H1 (cell line): ENCODE measurements around the gene HLTF. TPM values are rescaled to one million over a fixed set of nuclear protein-coding genes. Genes with fewer than 3 reads are reported as not detected.

ENCODE experiments used
- CTCF ChIA-PET: fragments of 300-600 bp; sonication (Branson Sonifier 250); formaldehyde crosslinking; loops from one replicate; lab custom pipeline; 2021; ENCODE audit not compliant: partially characterized antibody; lab: Charles Lee
- POLR2A ChIA-PET: fragments of 300-600 bp; sonication (Branson Sonifier 250); formaldehyde crosslinking; loops from one replicate; lab custom pipeline; 2021; ENCODE audit warnings: inconsistent platforms; ENCODE audit not compliant: partially characterized antibody; lab: Charles Lee
- DNase-seq, 2 experiments: peaks; one replicate each; pipeline versions ENCODE4 v3.0.0 to v3.0.0-alpha.2; 2010 to 2022; ENCODE audit warnings: low spot score in 2 of 2, low read depth in 1 of 2, mixed read lengths in 1 of 2
- FAIRE-seq: peaks from 2 replicates; lab custom pipeline; 2011; peaks lifted over from hg19 to GRCh38; lab: Jason Lieb, UNC
- H2AFZ ChIP-seq: 2 replicates; pipeline ENCODE4 v1.8.1; 2012; ENCODE audit warnings: low read length, inconsistent platforms
- H2AK5ac ChIP-seq: 2 replicates; pipeline ENCODE4 v1.6.1; 2013; ENCODE audit warnings: low read depth, low read length
- H2BK120ac ChIP-seq: replicated peaks from 2 replicates; pipeline ENCODE3; 2013; ENCODE audit warnings: low read depth, low read length, inconsistent platforms
- H2BK12ac ChIP-seq: 2 replicates; pipeline ENCODE4 v1.6.1; 2013; ENCODE audit warnings: low read depth, low read length
- H2BK15ac ChIP-seq: 2 replicates; pipeline ENCODE4 v1.6.1; 2013; ENCODE audit warnings: low read length
- H2BK20ac ChIP-seq: 2 replicates; pipeline ENCODE4 v1.6.1; 2013; ENCODE audit warnings: low read length
- H2BK5ac ChIP-seq: 2 replicates; pipeline ENCODE4 v1.6.1; 2013; ENCODE audit warnings: low read depth, low read length
- H3K14ac ChIP-seq: 2 replicates; pipeline ENCODE4 v1.6.1; 2013; ENCODE audit warnings: inconsistent platforms; ENCODE audit not compliant: insufficient read length
- H3K18ac ChIP-seq: 2 replicates; pipeline ENCODE4 v1.6.1; 2013; ENCODE audit warnings: low read length; ENCODE audit errors: extremely low read depth
- H3K23ac ChIP-seq: 2 replicates; pipeline ENCODE4 v1.6.1; 2013; ENCODE audit warnings: inconsistent platforms; ENCODE audit not compliant: insufficient read length
- H3K23me2 ChIP-seq: 2 replicates; pipeline ENCODE4 v1.6.1; 2013; ENCODE audit warnings: low read depth, low read length
- H3K27ac ChIP-seq: 2 replicates; pipeline ENCODE4 v1.6.1; 2011; ENCODE audit warnings: low read depth, low read length, inconsistent platforms
- H3K27me3 ChIP-seq, 4 experiments: replicated peaks in 1 of 4; 1 replicate in 1 of 4; 2 replicates in 3 of 4; pipeline versions ENCODE4 v1.6.1 to v1.8.1; 2011 to 2013; ENCODE audit warnings: low read length in 3 of 4, mild to moderate bottlenecking in 3 of 4, inconsistent platforms in 2 of 4, mixed read lengths in 2 of 4, moderate library complexity in 1 of 4; ENCODE audit not compliant: control insufficient read depth in 3 of 4, insufficient read depth in 3 of 4; ENCODE audit errors: extremely low read depth in 1 of 4
- H3K36me3 ChIP-seq, 4 experiments: 2 replicates each; pipeline versions ENCODE4 v1.6.1 to v1.8.1; 2011 to 2013; ENCODE audit warnings: mild to moderate bottlenecking in 4 of 4, low read length in 3 of 4, moderate library complexity in 2 of 4, control low read depth in 1 of 4, inconsistent platforms in 1 of 4; ENCODE audit not compliant: insufficient read depth in 4 of 4, control insufficient read depth in 2 of 4
- H3K4ac ChIP-seq: replicated peaks from 2 replicates; pipeline ENCODE3; 2013; ENCODE audit warnings: low read length, low read depth, mixed read lengths, inconsistent platforms; ENCODE audit not compliant: insufficient read length
- H3K4me1 ChIP-seq, 4 experiments: replicated peaks in 1 of 4; 1 replicate in 1 of 4; 2 replicates in 3 of 4; pipeline versions ENCODE4 v1.6.1 to v1.8.1; 2011 to 2013; ENCODE audit warnings: low read length in 3 of 4, inconsistent platforms in 2 of 4, mixed read lengths in 1 of 4; ENCODE audit not compliant: insufficient read depth in 4 of 4, control insufficient read depth in 3 of 4
- H3K4me2 ChIP-seq, 2 experiments: 2 replicates each; pipeline versions ENCODE4 v1.6.1 to v1.8.1; 2011 to 2013; ENCODE audit warnings: low read depth in 2 of 2, low read length in 2 of 2, control low read depth in 1 of 2, inconsistent platforms in 1 of 2, mild to moderate bottlenecking in 1 of 2; ENCODE audit not compliant: insufficient read depth in 1 of 2
- H3K4me3 ChIP-seq, 4 experiments: fragments of 200-600, 300-600 bp in 1 of 4; sonication (generic), shearing (Covaris generic), sonication (Bioruptor Twin) in 1 of 4; 2 replicates each; pipeline versions ENCODE4 v1.5.1 to v1.8.1; 2011 to 2016; ENCODE audit warnings: low read length in 4 of 4, low read depth in 3 of 4, control low read depth in 2 of 4, inconsistent platforms in 2 of 4, mild to moderate bottlenecking in 2 of 4, mixed read lengths in 1 of 4, moderate library complexity in 1 of 4; ENCODE audit not compliant: insufficient read depth in 2 of 4; ENCODE audit errors: extremely low read depth in 1 of 4
- H3K56ac ChIP-seq: replicated peaks from 2 replicates; pipeline ENCODE3; 2013; ENCODE audit warnings: low read depth, mild to moderate bottlenecking, mixed read lengths, low read length, inconsistent platforms; ENCODE audit not compliant: insufficient read length
- H3K79me1 ChIP-seq: 2 replicates; pipeline ENCODE4 v1.6.1; 2013; ENCODE audit warnings: low read depth, low read length, control low read depth
- H3K79me2 ChIP-seq, 2 experiments: 2 replicates each; pipeline versions ENCODE4 v1.6.1 to v1.8.1; 2012 to 2013; ENCODE audit warnings: low read length in 2 of 2, mild to moderate bottlenecking in 2 of 2, inconsistent platforms in 1 of 2; ENCODE audit not compliant: insufficient read depth in 2 of 2, control insufficient read depth in 1 of 2
- H3K9ac ChIP-seq, 4 experiments: replicated peaks in 1 of 4; 1 replicate in 1 of 4; 2 replicates in 3 of 4; pipeline versions ENCODE4 v1.6.1 to v1.8.1; 2011 to 2013; ENCODE audit warnings: low read depth in 3 of 4, low read length in 3 of 4, control low read depth in 2 of 4, mild to moderate bottlenecking in 2 of 4, moderate library complexity in 2 of 4, inconsistent platforms in 1 of 4; ENCODE audit errors: extremely low read depth in 1 of 4
- H3K9me3 ChIP-seq, 2 experiments: 2 replicates each; pipeline versions ENCODE4 v1.6.1 to v1.8.1; 2012 to 2013; ENCODE audit warnings: mild to moderate bottlenecking in 2 of 2, moderate library complexity in 2 of 2, control low read depth in 1 of 2, inconsistent platforms in 1 of 2, low read depth in 1 of 2, low read length in 1 of 2, mixed read lengths in 1 of 2; ENCODE audit not compliant: insufficient read depth in 2 of 2
- H4K20me1 ChIP-seq, 2 experiments: replicated peaks in 1 of 2; 2 replicates each; pipeline versions ENCODE3 to v1.8.1; 2011 to 2013; ENCODE audit warnings: inconsistent platforms in 2 of 2, low read length in 2 of 2, mild to moderate bottlenecking in 1 of 2; ENCODE audit not compliant: insufficient read depth in 2 of 2, control insufficient read depth in 1 of 2
- H4K5ac ChIP-seq: 2 replicates; pipeline ENCODE4 v1.6.1; 2013; ENCODE audit warnings: low read length, low read depth, mixed read lengths, inconsistent platforms; ENCODE audit not compliant: insufficient read length
- H4K8ac ChIP-seq: 2 replicates; pipeline ENCODE4 v1.8.0; 2013; ENCODE audit warnings: mild to moderate bottlenecking, moderate library complexity, low read length, inconsistent platforms; ENCODE audit not compliant: insufficient read depth; ENCODE audit errors: extremely low read depth
- H4K91ac ChIP-seq: replicated peaks from 2 replicates; pipeline ENCODE3; 2013; ENCODE audit warnings: low read length, mixed read lengths, inconsistent platforms; ENCODE audit not compliant: insufficient read length
- ATF2 ChIP-seq: IDR thresholded peaks from 2 replicates; pipeline ENCODE4 v1.6.1; 2012; ENCODE audit warnings: low read length, inconsistent platforms
- NANOG ChIP-seq: IDR thresholded peaks from 2 replicates; pipeline ENCODE4 v1.6.1; 2011; ENCODE audit warnings: low read length, low read depth, mild to moderate bottlenecking, inconsistent platforms; ENCODE audit not compliant: insufficient read depth, poor library complexity, severe bottlenecking
- WGBS, 2 experiments: shearing (Covaris generic) in 1 of 2; methylation state at CpG; one replicate each; pipeline versions ENCODE4 v1.1.6 to v1.1.7; 2013 to 2015; ENCODE audit warnings: low lambda C conversion rate in 2 of 2, mixed read lengths in 2 of 2, inconsistent platforms in 1 of 2, low coverage in 1 of 2, missing lambda C conversion rate in 1 of 2; ENCODE audit not compliant: insufficient replicate concordance in 2 of 2, insufficient coverage in 1 of 2, insufficient read length in 1 of 2; ENCODE audit errors: extremely low coverage in 1 of 2, missing lambda C conversion rate in 1 of 2; 5-methylcytosine and 5-hydroxymethylcytosine counted together
- polyA plus RNA-seq, 7 experiments: library from polyadenylated mRNA; depleted of rRNA in 3 of 7; stranded (reverse) in 5 of 7; unstranded in 2 of 7; fragments of >200 nt in 5 of 7; fragments of 200-250 nt in 2 of 7; gene quantifications; 1 replicate in 5 of 7; 2 replicates in 1 of 7; 4 replicates in 1 of 7; pipeline versions ENCODE4 v1.2.1 to v1.2.3, GENCODE V29; 2011 to 2013; ENCODE audit warnings: missing spikeins in 2 of 7, mixed read lengths in 2 of 7
- total RNA-seq: library from RNA; stranded (reverse); fragmentation: NEBNext Ultra II Directional; extraction: Animal tissue kit (Norgen Biotek cat#: 25700); gene quantifications from 2 replicates; pipeline ENCODE4 v1.2.1, GENCODE V29; 2021

HLTF gene
- total and polyA plus RNA-seq, 2 of the 8 experiments (the other 6 are each of a cell fraction or from before 2014, with no cell fraction given), result 18.1 to 60.3 TPM

GRCh38 chr3:149016669-149017541, 69.4 kb downstream of the HLTF start:
- H3K27ac ChIP-seq, result no peak overlapping the region
- POLR2A ChIA-PET, result no interaction called here

More at GRCh38 chr3:149016669-149017541, 69.4 kb downstream of the HLTF start:
- Histone ChIP-seq H2BK5ac (0 out of 2 replicates have a peak overlapping the region, but pooled peaks have one; percentile 19), H3K4ac (no peak overlapping the region), H4K20me1 (no peaks in the 10 kb centered on the region), H3K14ac (no peak overlapping the region), H3K9me3 (no peaks in the 10 kb centered on the region), H3K27me3 (no peaks in the 10 kb centered on the region), H3K18ac (no peak overlapping the region), H3K56ac (no peak overlapping the region), H3K23me2 (no peaks in the 10 kb centered on the region), H2AK5ac (no peak overlapping the region; the same call in 1 of the 2 replicates), H4K91ac (no peak overlapping the region), H4K8ac (no peak overlapping the region; the same call in 1 of the 2 replicates), H3K79me1 (peaks cover 2% of the 10 kb centered on the region; the same call in 1 of the 2 replicates), H3K4me1 (peaks cover 2 to 18% (median 16%) of the 10 kb centered on the region in 4 experiments), H3K9ac (no peak overlapping the region), H3K4me2 (no peak overlapping the region), H3K36me3 (peaks cover 0 to 19% (median 2%) of the 10 kb centered on the region in 4 experiments; a peak in 3 of 8 replicates), H2BK120ac (no peak overlapping the region), H2AFZ (no peak overlapping the region), H2BK12ac (0 out of 2 replicates have a peak overlapping the region, but pooled peaks have one; percentile 82), H2BK15ac (peak overlapping the region; percentile 83; the same call in 1 of the 2 replicates), H4K5ac (no peak overlapping the region), H3K4me3 (no peak overlapping the region), H3K23ac (no peak overlapping the region), H3K79me2 (no peaks in the 10 kb centered on the region), H2BK20ac (peak overlapping the region; percentile 87; the same call in 1 of the 2 replicates)
- no peak for TF ChIP-seq ATF2
- TF ChIP-seq NANOG, result no peak
- WGBS, 2 experiments, result 90% methylated on average over 9 of the region's 9 CpGs; no CpG with 5 or more reads in 1 of the 2 experiments
- FAIRE-seq, result no peak
- CTCF ChIA-PET, result interaction anchor here (0.6 to 1.2 kb wide), 3 partner anchors 14 to 177 kb away, joined by 3 read pairs; no protein-coding TSS in a partner anchor
- no peak for DNase-seq
